Measurements from ENCODE around the gene ATP4B. TPM values are rescaled to one million over a fixed set of nuclear protein-coding genes. Genes with fewer than 3 reads are reported as not detected.

Gene ATP4B
- total and polyA plus RNA-seq, 2 of the 8 experiments (the other 6 are each of a cell fraction or from before 2014, with no cell fraction given): 0.05 TPM; not detected in 1

DNA sequence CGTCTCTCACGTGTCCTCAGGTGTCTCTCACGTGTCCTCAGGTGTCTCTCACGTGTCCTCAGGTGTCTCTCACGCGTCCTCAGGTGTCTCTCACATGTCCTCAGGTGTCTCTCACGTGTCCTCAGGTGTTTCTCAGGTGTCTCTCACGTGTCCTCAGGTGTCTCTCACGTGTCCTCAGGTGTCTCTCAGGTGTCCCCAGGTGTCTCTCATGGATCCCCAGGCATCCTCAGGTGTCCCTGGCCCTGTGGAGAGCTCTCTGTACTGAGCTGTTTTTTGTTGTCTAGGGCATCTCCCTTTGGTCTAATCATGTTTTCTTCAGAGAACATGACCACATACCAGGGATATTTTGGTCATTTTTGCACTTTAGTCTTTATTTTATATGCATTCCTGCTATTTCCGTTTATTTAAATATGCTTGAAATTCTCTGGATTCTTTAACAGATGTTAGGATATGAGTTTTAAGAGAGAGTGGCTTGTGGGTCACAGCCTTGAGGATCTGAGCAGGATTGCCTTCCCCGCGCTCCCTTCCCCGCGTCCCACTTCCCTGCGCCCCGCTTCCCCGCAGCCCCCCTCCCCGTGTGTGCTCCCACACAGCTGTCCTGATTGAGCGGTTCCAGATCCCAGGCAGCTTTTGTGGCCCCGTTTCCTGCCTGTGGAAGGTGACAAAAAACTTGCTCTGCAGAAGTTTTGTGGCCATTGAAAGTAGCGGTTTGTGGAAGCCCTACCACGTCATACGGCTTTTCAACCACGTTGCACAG lies 31.9 kb downstream of the ATP4B start:
- Histone ChIP-seq H3K14ac (ENCODE audit: insufficient read length) (no peak overlapping the region), H4K5ac (ENCODE audit: insufficient read length, low read depth, low read length) (no peak overlapping the region), H3K9ac (replicated peaks in 1 of 4; ENCODE audit: extremely low read depth in 1 of 4, low read depth in 3 of 4, low read length in 3 of 4) (no peak overlapping the region), H2AK5ac (ENCODE audit: low read depth, low read length) (no peak overlapping the region), H3K79me1 (ENCODE audit: low read depth, low read length) (peaks cover 12% of the 10 kb centered on the region), H2BK12ac (ENCODE audit: low read depth, low read length) (no peak overlapping the region), H3K27me3 (replicated peaks in 1 of 4; ENCODE audit: control insufficient read depth in 3 of 4, extremely low read depth in 1 of 4, insufficient read depth in 3 of 4, low read length in 3 of 4) (no peaks in the 10 kb centered on the region), H2AFZ (ENCODE audit: low read length) (no peak overlapping the region), H4K20me1 (replicated peaks in 1 of 2; ENCODE audit: control insufficient read depth in 1 of 2, insufficient read depth in 2 of 2, low read length in 2 of 2) (peaks cover 9 to 10% of the 10 kb centered on the region in 2 experiments), H3K27ac (ENCODE audit: low read depth, low read length) (no peak overlapping the region), H2BK15ac (ENCODE audit: low read length) (no peak overlapping the region), H3K56ac (replicated peaks; ENCODE audit: insufficient read length, low read depth, low read length) (no peak overlapping the region), H3K4me3 (ENCODE audit: extremely low read depth in 1 of 4, insufficient read depth in 2 of 4, low read depth in 3 of 4, low read length in 4 of 4) (no peak overlapping the region), H2BK120ac (replicated peaks; ENCODE audit: low read depth, low read length) (no peak overlapping the region), H2BK5ac (ENCODE audit: low read depth, low read length) (no peak overlapping the region), H3K23ac (ENCODE audit: insufficient read length) (no peak overlapping the region), H3K4me1 (replicated peaks in 1 of 4; ENCODE audit: control insufficient read depth in 3 of 4, insufficient read depth in 4 of 4, low read length in 3 of 4) (no peaks in the 10 kb centered on the region), H2BK20ac (ENCODE audit: low read length) (no peak overlapping the region), H3K18ac (ENCODE audit: extremely low read depth, low read length) (no peak overlapping the region), H3K4ac (replicated peaks; ENCODE audit: insufficient read length, low read depth, low read length) (no peak overlapping the region), H3K23me2 (ENCODE audit: low read depth, low read length) (no peaks in the 10 kb centered on the region), H4K8ac (ENCODE audit: extremely low read depth, insufficient read depth, low read length) (no peak overlapping the region), H3K4me2 (ENCODE audit: insufficient read depth in 1 of 2, low read depth in 2 of 2, low read length in 2 of 2) (no peak overlapping the region), H3K79me2 (ENCODE audit: control insufficient read depth in 1 of 2, insufficient read depth in 2 of 2, low read length in 2 of 2) (peaks cover 0 to 28% of the 10 kb centered on the region in 2 experiments; a peak in 2 of 4 replicates), H3K9me3 (ENCODE audit: insufficient read depth in 2 of 2, low read depth in 1 of 2, low read length in 1 of 2) (peaks cover 0 to 14% of the 10 kb centered on the region in 2 experiments; a peak in 1 of 4 replicates), H3K36me3 (ENCODE audit: control insufficient read depth in 2 of 4, insufficient read depth in 4 of 4, low read length in 3 of 4) (peaks cover 0 to 21% (median 11%) of the 10 kb centered on the region in 4 experiments; a peak in 5 of 8 replicates), H4K91ac (replicated peaks; ENCODE audit: insufficient read length, low read length) (peak overlapping the region; percentile 54)
- DNase-seq (ENCODE audit: low read depth in 1 of 2, low spot score in 2 of 2): no peak
- no peak for FAIRE-seq
- ChIA-PET CTCF (ENCODE audit: partially characterized antibody) (interaction anchor here (0.5 to 1.2 kb wide), 4 partner anchors 8 to 115 kb away, joined by 3 read pairs; no protein-coding TSS in a partner anchor), POLR2A (ENCODE audit: partially characterized antibody) (no interaction called here)
- WGBS, 2 experiments (ENCODE audit: extremely low coverage in 1 of 2, insufficient coverage in 1 of 2, insufficient read length in 1 of 2, insufficient replicate concordance in 2 of 2, low coverage in 1 of 2, low lambda C conversion rate in 2 of 2, missing lambda C conversion rate in 1 of 2): 92% methylated on average over 24 of the region's 24 CpGs; no CpG with 5 or more reads in 1 of the 2 experiments
- TF ChIP-seq SP1 (IDR thresholded peaks at IDR 0.05; ENCODE audit: low read depth, low read length): no peak
- TF ChIP-seq RBBP5 (IDR thresholded peaks at IDR 0.05; ENCODE audit: borderline replicate concordance, low read depth, low read length): no peak
- TF ChIP-seq FOSL1 (IDR thresholded peaks at IDR 0.05; ENCODE audit: insufficient read depth, low read depth, low read length): no peak
- no peak for TF ChIP-seq POLR2A (IDR thresholded peaks at IDR 0.05; ENCODE audit: control extremely low read depth in 1 of 2, low read depth in 2 of 2, low read length in 2 of 2)
- TF ChIP-seq PHF8 (conservative IDR thresholded peaks at IDR 0.05; ENCODE audit: low read depth, low read length): no peak
- TF ChIP-seq SP2 (IDR thresholded peaks at IDR 0.05; ENCODE audit: low read length): no peak
- TF ChIP-seq TAF1 (IDR thresholded peaks at IDR 0.05; ENCODE audit: low read depth, low read length): no peak
- no peak for TF ChIP-seq JUND (IDR thresholded peaks at IDR 0.05; ENCODE audit: low read length)
- TF ChIP-seq BRCA1 (IDR thresholded peaks at IDR 0.05; ENCODE audit: low read depth, low read length): no peak
- no peak for TF ChIP-seq SIX5 (IDR thresholded peaks at IDR 0.05; ENCODE audit: low read depth, low read length)
- TF ChIP-seq RXRA (IDR thresholded peaks at IDR 0.05; ENCODE audit: insufficient read depth, low read depth, low read length): no peak
- TF ChIP-seq YY1 (IDR thresholded peaks at IDR 0.05; ENCODE audit: low read depth, low read length): no peak
- TF ChIP-seq, protein P1, sequence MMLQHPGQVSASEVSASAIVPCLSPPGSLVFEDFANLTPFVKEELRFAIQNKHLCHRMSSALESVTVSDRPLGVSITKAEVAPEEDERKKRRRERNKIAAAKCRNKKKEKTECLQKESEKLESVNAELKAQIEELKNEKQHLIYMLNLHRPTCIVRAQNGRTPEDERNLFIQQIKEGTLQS (IDR thresholded peaks at IDR 0.05; ENCODE audit: insufficient read depth, low read depth, low read length): no peak
- TF ChIP-seq CBX5 (IDR thresholded peaks at IDR 0.05; ENCODE audit: low read depth, low read length): no peak

Data from H1 (cell line).